ENCODE measurements around the gene RAB3GAP1. TPM values are rescaled to one million over a fixed set of nuclear protein-coding genes. Genes with fewer than 3 reads are reported as not detected.

Gene RAB3GAP1
- total RNA-seq, 2 donors from 2014 or later = 32.8 to 43.8 TPM

DNA sequence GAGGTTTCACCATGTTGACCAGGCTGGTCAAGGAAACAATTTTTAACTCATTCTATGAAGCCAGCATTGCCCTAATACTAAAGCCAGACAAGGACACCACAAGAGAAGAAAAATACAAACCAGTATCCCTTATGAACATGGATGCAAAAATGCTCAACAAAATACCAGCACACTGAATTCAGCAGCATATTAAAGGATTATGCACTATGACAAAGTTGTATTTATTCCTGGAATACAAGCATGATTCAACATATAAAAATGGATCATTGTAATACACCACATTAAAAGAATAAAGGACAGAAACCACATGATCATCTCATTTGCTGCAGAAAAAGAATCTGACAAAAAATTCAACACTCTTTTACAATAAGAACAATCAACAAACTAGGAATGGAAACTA lies 138.7 kb downstream of the RAB3GAP1 start:
- Mint-ChIP-seq H3K36me3 (ENCODE audit: low read depth) (no peaks in the 10 kb centered on the region), H3K4me3 (no peak overlapping the region), H3K27me3 (no peaks in the 10 kb centered on the region), H3K4me1 (no peaks in the 10 kb centered on the region), H3K27ac (no peak overlapping the region)
- H3K9me3 ChIP-seq (ENCODE audit: control insufficient read depth, low read length, poor library complexity, severe bottlenecking) = peaks cover 4% of the 10 kb centered on the region
- DNase-seq (no peak), ATAC-seq (no peak)

DNA sequence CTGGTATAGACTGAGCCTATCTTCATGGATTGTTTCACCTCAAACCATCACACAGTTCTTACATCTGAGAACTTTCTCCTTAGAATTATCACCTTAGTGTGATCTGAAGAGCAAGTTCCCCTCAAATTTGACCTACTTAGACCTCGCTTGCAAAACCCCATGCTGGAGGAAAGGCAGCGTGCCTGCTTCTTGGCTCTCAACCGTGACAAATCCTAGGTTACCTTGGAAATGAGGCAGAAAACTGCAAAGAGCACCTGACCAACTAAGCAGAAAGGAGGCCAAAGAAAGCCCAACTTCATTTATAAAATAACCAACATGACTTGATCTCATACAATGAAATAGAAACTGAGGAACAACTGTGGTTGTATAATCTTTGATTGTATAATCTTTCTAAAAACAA lies 146.4 kb downstream of the RAB3GAP1 start:
- DNase-seq (no peak), ATAC-seq (no peak)
- no peaks in the 10 kb centered on the region for H3K27me3 Mint-ChIP-seq
- H3K9me3 ChIP-seq (ENCODE audit: control insufficient read depth, low read length, poor library complexity, severe bottlenecking) = no peaks in the 10 kb centered on the region
- no peak overlapping the region for H3K27ac Mint-ChIP-seq
- no peaks in the 10 kb centered on the region for H3K4me1 Mint-ChIP-seq
- H3K4me3 Mint-ChIP-seq = no peak overlapping the region
- no peaks in the 10 kb centered on the region for H3K36me3 Mint-ChIP-seq (ENCODE audit: low read depth)

DNA sequence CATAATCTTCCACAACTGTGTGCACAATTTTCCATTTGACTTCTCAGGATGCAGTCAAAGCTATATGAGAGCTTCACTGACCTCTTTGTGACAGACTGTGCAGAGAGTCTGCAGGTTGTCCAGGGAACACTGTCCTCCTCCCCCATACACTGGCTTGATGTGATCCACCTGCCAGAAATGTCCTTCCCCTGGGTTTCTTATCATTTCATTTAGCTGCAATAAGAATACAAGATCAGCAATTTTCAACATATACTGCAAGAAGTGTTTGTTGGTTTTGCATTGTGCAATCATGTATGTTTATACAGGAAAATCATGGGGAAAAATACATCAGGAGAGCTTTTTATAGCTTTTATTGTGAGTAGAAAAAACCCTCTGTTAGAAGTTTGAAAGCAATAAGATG lies 150.7 kb downstream of the RAB3GAP1 start:
- Mint-ChIP-seq H3K4me3 (no peak overlapping the region), H3K4me1 (no peaks in the 10 kb centered on the region), H3K36me3 (ENCODE audit: low read depth) (no peaks in the 10 kb centered on the region), H3K27ac (no peak overlapping the region), H3K27me3 (no peaks in the 10 kb centered on the region)
- no peaks in the 10 kb centered on the region for H3K9me3 ChIP-seq (ENCODE audit: control insufficient read depth, low read length, poor library complexity, severe bottlenecking)
- no peak for DNase-seq
- no peak for ATAC-seq

DNA sequence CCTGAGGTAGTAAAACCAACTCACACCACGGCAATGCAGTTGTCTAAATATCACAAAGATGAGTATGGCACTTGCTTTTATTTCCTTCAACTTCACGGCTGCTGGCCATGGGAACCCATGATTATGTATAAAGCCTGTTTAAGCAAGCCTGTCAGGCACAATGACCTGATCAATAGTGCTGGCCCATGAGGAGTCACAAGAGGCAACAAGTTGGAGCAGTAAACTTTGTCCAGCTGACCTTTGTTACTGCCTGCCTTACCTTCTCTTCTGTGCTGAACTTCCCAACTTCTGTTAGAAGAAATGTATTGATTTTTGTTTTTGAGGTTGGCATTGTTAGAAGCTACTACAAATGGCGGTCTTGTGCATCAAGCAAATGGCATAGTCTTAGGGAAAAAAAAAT lies 151.9 kb downstream of the RAB3GAP1 start:
- Mint-ChIP-seq H3K27ac (no peak overlapping the region), H3K36me3 (ENCODE audit: low read depth) (no peaks in the 10 kb centered on the region), H3K27me3 (no peaks in the 10 kb centered on the region), H3K4me3 (no peak overlapping the region), H3K4me1 (no peaks in the 10 kb centered on the region)
- ATAC-seq = no peak
- no peaks in the 10 kb centered on the region for H3K9me3 ChIP-seq (ENCODE audit: control insufficient read depth, low read length, poor library complexity, severe bottlenecking)
- no peak for DNase-seq

DNA sequence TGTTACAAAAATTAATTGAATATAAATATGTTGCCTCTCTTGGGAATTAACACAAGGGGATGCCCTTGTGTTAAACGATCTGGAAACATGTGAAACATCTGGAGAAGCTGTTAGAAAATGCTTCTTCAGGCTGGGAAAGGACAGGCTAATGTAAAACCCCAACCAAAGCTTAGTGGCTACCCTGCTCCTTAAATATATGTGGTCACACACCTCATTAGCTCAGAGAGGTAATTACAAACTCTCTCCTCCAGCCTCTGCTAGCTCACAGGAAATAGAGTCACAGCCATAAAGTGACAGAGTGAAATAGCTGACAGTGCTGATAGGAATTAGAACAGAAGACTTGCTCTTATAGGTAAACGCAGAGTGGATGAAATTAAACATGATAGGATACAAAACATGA lies 155.9 kb downstream of the RAB3GAP1 start:
- no peaks in the 10 kb centered on the region for H3K36me3 Mint-ChIP-seq (ENCODE audit: low read depth)
- ATAC-seq (no peak), DNase-seq (no peak)
- H3K4me3 Mint-ChIP-seq = no peak overlapping the region
- no peak overlapping the region for H3K27ac Mint-ChIP-seq
- no peaks in the 10 kb centered on the region for H3K4me1 Mint-ChIP-seq
- no peaks in the 10 kb centered on the region for H3K27me3 Mint-ChIP-seq
- H3K9me3 ChIP-seq (ENCODE audit: control insufficient read depth, low read length, poor library complexity, severe bottlenecking) = no peaks in the 10 kb centered on the region

DNA sequence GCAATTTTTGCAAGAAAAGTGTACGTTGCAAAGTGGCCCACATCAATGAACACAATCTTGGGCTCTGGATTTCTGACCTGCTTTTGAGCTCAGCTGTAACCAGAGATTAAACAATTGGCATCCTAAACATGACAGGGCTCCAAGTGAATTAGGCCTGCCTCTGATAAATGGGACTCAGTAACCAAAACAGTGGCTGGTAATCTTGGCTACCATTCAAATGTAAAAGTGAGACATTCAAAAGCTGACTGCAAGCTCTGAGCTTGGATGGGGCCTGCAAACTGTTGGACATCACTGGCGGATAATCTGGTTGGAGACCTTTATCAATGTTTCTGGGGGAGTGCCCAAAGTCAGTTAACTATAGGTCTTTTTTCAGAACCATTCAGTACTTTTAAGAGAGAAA lies 160.7 kb downstream of the RAB3GAP1 start:
- Mint-ChIP-seq H3K36me3 (ENCODE audit: low read depth) (no peaks in the 10 kb centered on the region), H3K27ac (no peak overlapping the region), H3K4me1 (no peaks in the 10 kb centered on the region), H3K27me3 (no peaks in the 10 kb centered on the region), H3K4me3 (no peak overlapping the region)
- no peaks in the 10 kb centered on the region for H3K9me3 ChIP-seq (ENCODE audit: control insufficient read depth, low read length, poor library complexity, severe bottlenecking)
- ATAC-seq (no peak), DNase-seq (no peak)

DNA sequence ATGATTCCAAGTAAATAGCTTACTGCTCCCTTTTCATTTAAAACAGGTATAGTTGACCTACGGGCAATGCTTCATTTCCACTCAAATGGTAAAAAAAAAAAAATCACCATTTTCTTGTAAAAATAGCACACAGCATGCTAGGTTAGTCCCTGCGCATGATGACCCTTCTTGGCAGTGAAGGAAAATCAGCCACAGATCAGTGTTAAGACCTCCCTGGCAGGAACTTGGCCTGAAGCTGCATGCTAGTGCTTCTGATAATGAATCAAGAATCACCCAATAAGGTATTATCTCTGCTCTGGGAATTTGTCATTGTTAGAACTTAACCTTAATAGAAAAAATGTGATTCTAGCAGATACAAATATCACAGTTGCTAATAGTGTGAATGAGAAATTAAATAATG lies 166.3 kb downstream of the RAB3GAP1 start:
- Mint-ChIP-seq H3K36me3 (ENCODE audit: low read depth) (no peaks in the 10 kb centered on the region), H3K27ac (no peak overlapping the region), H3K27me3 (no peaks in the 10 kb centered on the region), H3K4me1 (no peaks in the 10 kb centered on the region), H3K4me3 (no peak overlapping the region)
- no peaks in the 10 kb centered on the region for H3K9me3 ChIP-seq (ENCODE audit: control insufficient read depth, low read length, poor library complexity, severe bottlenecking)
- ATAC-seq (no peak), DNase-seq (no peak)

GRCh38 chr2:135219226-135219625 lies 167.1 kb downstream of the RAB3GAP1 start:
- no peaks in the 10 kb centered on the region for H3K9me3 ChIP-seq (ENCODE audit: control insufficient read depth, low read length, poor library complexity, severe bottlenecking)
- no peak overlapping the region for H3K27ac Mint-ChIP-seq
- no peaks in the 10 kb centered on the region for H3K4me1 Mint-ChIP-seq
- DNase-seq (no peak), ATAC-seq (no peak)
- no peak overlapping the region for H3K4me3 Mint-ChIP-seq
- H3K36me3 Mint-ChIP-seq (ENCODE audit: low read depth) = no peaks in the 10 kb centered on the region
- no peaks in the 10 kb centered on the region for H3K27me3 Mint-ChIP-seq

Other genes starting within 250 kb of the RAB3GAP1 start
- not detected for gene ACMSD, start 213.7 kb upstream of the RAB3GAP1 start, total RNA-seq
- gene CCNT2, start 133.5 kb upstream of the RAB3GAP1 start, total RNA-seq = 10 to 100 TPM; 56.9 to 80.5 TPM
- gene MAP3K19, start 4.8 kb upstream of the RAB3GAP1 start, total RNA-seq = not detected

Data from T-helper 17 cell (primary cell).